GM12874 (cell line): Measurements from ENCODE around the gene EXOC6B.

Experiments used
- CTCF ChIP-seq: IDR thresholded peaks from 2 replicates; pipeline ENCODE4 v1.5.1; 2011; ENCODE audit warnings: low read depth, mild to moderate bottlenecking, control low read depth, low read length, moderate library complexity; ENCODE audit not compliant: insufficient read depth

Gene EXOC6B

GRCh38 chr2:72828840-72829507 lies 3.1 kb upstream of the EXOC6B start:
- no peak for TF ChIP-seq CTCF

- no peak for TF ChIP-seq CTCF
These were observed 2.3 kb upstream of the EXOC6B start for GRCh38 chr2:72827966-72828646.

GRCh38 chr2:72827487-72827886 lies 1.7 kb upstream of the EXOC6B start:
- no peak for TF ChIP-seq CTCF

DNA sequence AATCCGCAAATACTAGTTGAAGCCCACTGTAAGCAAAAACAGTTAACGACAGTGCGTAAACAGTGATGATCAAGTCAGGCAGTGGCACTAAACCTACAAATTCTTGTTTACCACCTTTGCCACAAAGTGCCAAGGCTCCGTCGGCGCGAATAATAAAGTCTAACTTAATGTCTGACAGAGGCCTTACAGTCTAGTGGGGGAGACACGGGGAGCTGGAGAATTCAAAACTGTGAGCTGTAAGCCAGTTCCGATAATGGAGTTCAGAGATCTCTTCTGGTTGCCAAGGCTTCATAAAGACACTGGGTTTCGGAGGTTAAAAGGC lies 284 bp upstream of the EXOC6B start:
- TF ChIP-seq CTCF = no peak

DNA sequence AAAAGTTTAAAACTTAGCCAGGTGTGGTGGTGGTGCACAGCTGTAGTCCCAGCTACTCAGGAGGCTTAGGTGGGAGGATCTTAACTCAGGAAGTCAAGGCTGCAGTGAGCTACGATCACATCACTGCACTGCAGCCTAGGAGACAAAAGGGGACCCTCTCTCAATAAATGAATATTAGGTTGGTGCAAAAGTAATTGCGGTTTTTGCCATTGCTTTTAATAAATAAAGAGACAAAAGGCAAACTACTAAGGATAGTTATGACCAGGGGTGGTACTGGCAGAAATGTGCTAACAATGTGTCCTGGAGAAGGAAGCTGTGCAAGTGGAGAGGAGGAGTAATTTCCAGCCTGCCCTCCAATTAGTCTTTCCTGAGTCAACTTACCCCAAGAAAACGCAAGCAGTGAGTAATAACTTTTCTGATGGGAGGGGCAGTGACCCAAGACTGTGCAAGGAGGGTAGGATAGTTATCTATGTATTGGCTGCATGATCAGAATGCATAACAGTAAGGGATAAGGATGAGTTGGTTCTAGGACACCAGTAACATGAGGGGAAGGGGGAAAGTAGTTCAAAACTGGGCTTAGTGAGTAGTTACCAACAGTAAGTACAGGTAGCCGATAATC lies 1.5 kb downstream of the EXOC6B start:
- TF ChIP-seq CTCF = no peak

DNA sequence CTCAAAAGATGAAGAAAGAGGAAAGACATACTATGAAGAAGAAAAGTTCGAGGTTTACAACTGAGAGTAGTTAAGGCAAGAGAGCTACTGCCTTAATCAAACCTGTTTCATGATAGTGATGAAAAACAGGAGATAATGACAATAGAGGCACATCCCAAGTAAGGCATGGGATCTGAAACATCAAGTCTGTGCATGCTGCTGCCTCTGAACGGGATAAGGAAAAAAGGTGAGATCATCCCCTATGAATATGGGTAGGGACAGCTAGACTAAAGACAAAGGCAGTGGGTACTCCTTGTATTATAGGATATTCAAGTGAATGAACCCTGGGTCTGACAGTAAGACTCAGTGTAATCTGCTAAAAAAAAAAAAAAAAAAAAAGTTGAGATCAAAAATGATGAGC lies 3.0 kb downstream of the EXOC6B start:
- no peak for TF ChIP-seq CTCF

DNA sequence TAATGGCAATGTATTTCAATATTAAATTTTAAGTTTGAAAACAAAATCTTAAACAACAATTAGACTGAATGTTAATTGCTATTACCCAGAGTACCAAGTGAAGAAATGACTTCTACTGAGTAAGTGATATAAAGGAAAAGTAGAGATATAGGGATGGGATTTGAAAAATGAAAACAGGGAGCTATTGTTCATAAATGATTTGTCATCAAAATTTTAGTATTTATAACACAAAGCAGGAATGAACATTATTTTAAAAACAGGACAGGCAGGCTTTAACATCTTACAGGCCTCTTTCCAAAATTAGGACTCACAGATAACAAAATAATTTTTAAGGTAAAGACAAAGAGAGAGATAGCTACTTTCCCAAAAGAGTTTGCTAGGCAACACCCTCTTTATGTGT lies 3.9 kb downstream of the EXOC6B start:
- TF ChIP-seq CTCF = no peak
